ENCODE data around the gene EIF4E1B. TPM values are rescaled to one million over a fixed set of nuclear protein-coding genes. Genes with fewer than 3 reads are reported as not detected.

EIF4E1B gene
- total and polyA plus RNA-seq, 4 donors, result not detected

- TF ChIP-seq FOXA2 (IDR thresholded peaks at IDR 0.05) (no peak), RAD21 (IDR thresholded peaks at IDR 0.05) (no peak), RXRA (IDR thresholded peaks at IDR 0.05) (no peak), EGR1 (IDR thresholded peaks at IDR 0.05; ENCODE audit: low read depth in 2 of 2) (no peak), YY1 (IDR thresholded peaks at IDR 0.05) (no peak), HNF4G (IDR thresholded peaks at IDR 0.05) (no peak), ATF3 (IDR thresholded peaks at IDR 0.05) (no peak), SP1 (IDR thresholded peaks at IDR 0.05) (no peak), CTCF (IDR thresholded peaks at IDR 0.05; ENCODE audit: low read depth, low read length, missing input control) (no peak), HNF4A (conservative IDR thresholded peaks at IDR 0.05) (no peak), REST (IDR thresholded peaks at IDR 0.05) (no peak), NR2F2 (IDR thresholded peaks at IDR 0.05) (no peak), FOXA1 (IDR thresholded peaks at IDR 0.05) (no peak), GABPA (IDR thresholded peaks at IDR 0.05 in 1 of 2, conservative IDR thresholded peaks at IDR 0.05 in 1 of 2) (no peak), JUND (IDR thresholded peaks at IDR 0.05) (no peak), TAF1 (conservative IDR thresholded peaks at IDR 0.05) (no peak)
- TF ChIP-seq, protein P1, sequence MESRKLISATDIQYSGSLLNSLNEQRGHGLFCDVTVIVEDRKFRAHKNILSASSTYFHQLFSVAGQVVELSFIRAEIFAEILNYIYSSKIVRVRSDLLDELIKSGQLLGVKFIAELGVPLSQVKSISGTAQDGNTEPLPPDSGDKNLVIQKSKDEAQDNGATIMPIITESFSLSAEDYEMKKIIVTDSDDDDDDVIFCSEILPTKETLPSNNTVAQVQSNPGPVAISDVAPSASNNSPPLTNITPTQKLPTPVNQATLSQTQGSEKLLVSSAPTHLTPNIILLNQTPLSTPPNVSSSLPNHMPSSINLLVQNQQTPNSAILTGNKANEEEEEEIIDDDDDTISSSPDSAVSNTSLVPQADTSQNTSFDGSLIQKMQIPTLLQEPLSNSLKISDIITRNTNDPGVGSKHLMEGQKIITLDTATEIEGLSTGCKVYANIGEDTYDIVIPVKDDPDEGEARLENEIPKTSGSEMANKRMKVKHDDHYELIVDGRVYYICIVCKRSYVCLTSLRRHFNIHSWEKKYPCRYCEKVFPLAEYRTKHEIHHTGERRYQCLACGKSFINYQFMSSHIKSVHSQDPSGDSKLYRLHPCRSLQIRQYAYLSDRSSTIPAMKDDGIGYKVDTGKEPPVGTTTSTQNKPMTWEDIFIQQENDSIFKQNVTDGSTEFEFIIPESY (IDR thresholded peaks at IDR 0.05), result no peak
- TF ChIP-seq, protein P2, sequence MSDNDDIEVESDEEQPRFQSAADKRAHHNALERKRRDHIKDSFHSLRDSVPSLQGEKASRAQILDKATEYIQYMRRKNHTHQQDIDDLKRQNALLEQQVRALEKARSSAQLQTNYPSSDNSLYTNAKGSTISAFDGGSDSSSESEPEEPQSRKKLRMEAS (IDR thresholded peaks at IDR 0.05), result no peak
- Histone ChIP-seq H3K9me3 (ENCODE audit: control insufficient read depth in 4 of 4, low read length in 3 of 4) (no peaks in the 10 kb centered on the region), H3K36me3 (ENCODE audit: control insufficient read depth in 4 of 4, insufficient read depth in 3 of 4, low read depth in 1 of 4, low read length in 3 of 4) (no peaks in the 10 kb centered on the region), H3K4me3 (ENCODE audit: low read depth in 1 of 3, low read length in 3 of 3) (no peak overlapping the region), H3K9ac (ENCODE audit: low read depth in 1 of 2, low read length in 2 of 2) (no peak overlapping the region), H3K27me3 (ENCODE audit: control insufficient read depth in 4 of 4, insufficient read depth in 4 of 4, low read length in 3 of 4) (no peaks in the 10 kb centered on the region), H3K4me1 (ENCODE audit: control insufficient read depth in 4 of 4, insufficient read depth in 4 of 4, low read length in 3 of 4) (peaks cover 0 to 9% (median 4%) of the 10 kb centered on the region in 4 donors), H3K27ac (ENCODE audit: low read depth in 1 of 2, low read length in 2 of 2) (no peak overlapping the region)
- 77% methylated on average over 3 of the region's 3 CpGs for WGBS
- no peak for DNase-seq (ENCODE audit: low spot score)
Observed at GRCh38 chr5:176606032-176606431, 24.4 kb upstream of the EIF4E1B start.

Measured in liver (tissue), 9 donors.